Lower leg skin (tissue), 3 donors: Measurements from ENCODE around the gene ZNF618.

Experiments
- CTCF ChIP-seq, 3 donors: fragments of 450-650 bp; IDR thresholded peaks; one replicate each; pipeline ENCODE4 v1.5.1; 2016; ENCODE audit warnings: antibody characterized with exemption in 3 of 3, mild to moderate bottlenecking in 3 of 3, moderate library complexity in 2 of 3
- POLR2A ChIP-seq, 2 donors: fragments of 450-650 bp; IDR thresholded peaks; one replicate each; pipeline ENCODE4 v1.6.1; 2016 to 2017; ENCODE audit warnings: antibody characterized with exemption in 2 of 2, mild to moderate bottlenecking in 1 of 2, moderate library complexity in 1 of 2

GRCh38 chr9:114098936-114099668 lies 223.0 kb downstream of the ZNF618 start, which contains the start of gene KIF12:
- TF ChIP-seq CTCF (IDR thresholded peaks at IDR 0.05) (no peak), POLR2A (IDR thresholded peaks at IDR 0.05) (no peak)
